Hepatocyte (in vitro differentiated cells): ENCODE results near the gene RRH. TPM values are rescaled to one million over a fixed set of nuclear protein-coding genes. Genes with fewer than 3 reads are reported as not detected.

Source experiments
- DNase-seq: peaks from one replicate; pipeline ENCODE4 v3.0.0-alpha.2; 2016; ENCODE audit warnings: low spot score
- H2AFZ ChIP-seq: fragments of 200-600 bp; sonication (generic); 2 replicates; pipeline ENCODE4 v1.6.0; 2016; ENCODE audit warnings: antibody characterized with exemption, mild to moderate bottlenecking
- H3K27ac ChIP-seq: fragments of 200-600 bp; sonication (generic); 2 replicates; pipeline ENCODE4 v1.5.1; 2016; ENCODE audit warnings: mild to moderate bottlenecking
- H3K27me3 ChIP-seq: fragments of 200-600 bp; sonication (generic); 2 replicates; pipeline ENCODE4 v1.6.1; 2016
- H3K36me3 ChIP-seq: fragments of 200-600 bp; sonication (generic); replicated peaks from 2 replicates; pipeline ENCODE4 v1.5.1; 2016; ENCODE audit warnings: low read depth; ENCODE audit not compliant: insufficient read depth
- H3K4me1 ChIP-seq: fragments of 200-600 bp; sonication (generic); 2 replicates; pipeline ENCODE4 v1.5.1; 2016; ENCODE audit warnings: mild to moderate bottlenecking, moderate library complexity; ENCODE audit not compliant: insufficient read depth
- H3K4me2 ChIP-seq: fragments of 200-600 bp; sonication (generic); 2 replicates; pipeline ENCODE4 v1.6.0; 2016
- H3K4me3 ChIP-seq: fragments of 200-600 bp; sonication (generic); 2 replicates; pipeline ENCODE4 v1.5.1; 2016; ENCODE audit warnings: mild to moderate bottlenecking
- H3K79me2 ChIP-seq: fragments of 200-600 bp; sonication (generic); 2 replicates; pipeline ENCODE4 v1.6.0; 2017; ENCODE audit warnings: mild to moderate bottlenecking
- H3K9me2 ChIP-seq: fragments of 200-600 bp; sonication (generic); replicated peaks from 2 replicates; pipeline ENCODE4 v1.6.0; 2017; ENCODE audit warnings: mild to moderate bottlenecking; ENCODE audit not compliant: insufficient read depth
- H3K9me3 ChIP-seq: fragments of 200-600 bp; sonication (generic); 2 replicates; pipeline ENCODE4 v1.5.1; 2016; ENCODE audit warnings: low read depth, mild to moderate bottlenecking
- H4K20me1 ChIP-seq: fragments of 200-600 bp; sonication (generic); 2 replicates; pipeline ENCODE4 v1.6.0; 2016; ENCODE audit warnings: mild to moderate bottlenecking; ENCODE audit not compliant: insufficient read depth, poor library complexity, severe bottlenecking
- CTCF ChIP-seq: fragments of 200-600 bp; sonication (generic); IDR thresholded peaks from 2 replicates; pipeline ENCODE4 v1.5.1; 2016; ENCODE audit warnings: antibody characterized with exemption, mild to moderate bottlenecking; ENCODE audit not compliant: poor library complexity
- EZH2 ChIP-seq: fragments of 200-600 bp; sonication (generic); IDR thresholded peaks from 2 replicates; pipeline ENCODE4 v1.6.1; 2016; ENCODE audit warnings: antibody characterized with exemption, mild to moderate bottlenecking, borderline replicate concordance
- EZH2phosphoT487 ChIP-seq: fragments of 200-600 bp; sonication (generic); IDR thresholded peaks from one replicate; pipeline ENCODE4 v1.6.1; 2018; ENCODE audit warnings: antibody characterized with exemption, mild to moderate bottlenecking, low read depth, moderate library complexity; ENCODE audit not compliant: unreplicated experiment, severe bottlenecking
- WGBS: methylation state at CpG from one replicate; pipeline ENCODE4 v1.1.6; 2016; ENCODE audit warnings: low lambda C conversion rate; ENCODE audit errors: missing lambda C conversion rate; 5-methylcytosine and 5-hydroxymethylcytosine counted together
- polyA plus RNA-seq: library from polyadenylated mRNA; unstranded; fragments of >200 nt; fragmentation: Nextera tagmentation; extraction: Ambion mirVana; gene quantifications from 2 replicates; pipeline ENCODE4 v1.2.1, GENCODE V29; 2016
- total RNA-seq: library from RNA; depleted of rRNA; stranded (reverse); fragments of >200 nt; gene quantifications from 2 replicates; pipeline ENCODE4 v1.2.3, GENCODE V29; 2014

Gene RRH
- total and polyA plus RNA-seq, 2 experiments from 2014 or later = not detected

GRCh38 chr4:109879636-109880314 is 52.0 kb downstream of the RRH start:
- no peak overlapping the region for H2AFZ ChIP-seq
- no peaks in the 10 kb centered on the region for H3K79me2 ChIP-seq
- H3K27me3 ChIP-seq = no peaks in the 10 kb centered on the region
- H3K4me1 ChIP-seq = no peaks in the 10 kb centered on the region
- H3K9me2 ChIP-seq = no peaks in the 10 kb centered on the region
- H3K4me2 ChIP-seq = no peak overlapping the region
- WGBS = 79% methylated on average over 7 of the region's 7 CpGs
- no peaks in the 10 kb centered on the region for H3K9me3 ChIP-seq
- H4K20me1 ChIP-seq = no peaks in the 10 kb centered on the region
- no peak for TF ChIP-seq EZH2phosphoT487
- TF ChIP-seq EZH2 = no peak
- no peak overlapping the region for H3K27ac ChIP-seq
- DNase-seq = no peak
- H3K36me3 ChIP-seq = no peaks in the 10 kb centered on the region
- no peak overlapping the region for H3K4me3 ChIP-seq

GRCh38 chr4:109886303-109886702 is 58.5 kb downstream of the RRH start:
- DNase-seq = no peak
- no peak overlapping the region for H2AFZ ChIP-seq
- TF ChIP-seq EZH2 (no peak), EZH2phosphoT487 (no peak)
- no peaks in the 10 kb centered on the region for H3K79me2 ChIP-seq
- no peak overlapping the region for H3K27ac ChIP-seq
- no peaks in the 10 kb centered on the region for H3K9me2 ChIP-seq
- no peak overlapping the region for H3K4me2 ChIP-seq
- H3K4me3 ChIP-seq = no peak overlapping the region
- H3K4me1 ChIP-seq = no peaks in the 10 kb centered on the region
- H3K27me3 ChIP-seq = no peaks in the 10 kb centered on the region
- no peaks in the 10 kb centered on the region for H3K9me3 ChIP-seq
- no peaks in the 10 kb centered on the region for H3K36me3 ChIP-seq
- H4K20me1 ChIP-seq = no peaks in the 10 kb centered on the region

GRCh38 chr4:109887071-109887470 is 59.3 kb downstream of the RRH start:
- H2AFZ ChIP-seq = no peak overlapping the region
- no peaks in the 10 kb centered on the region for H3K9me3 ChIP-seq
- H3K4me2 ChIP-seq = no peak overlapping the region
- no peaks in the 10 kb centered on the region for H4K20me1 ChIP-seq
- no peaks in the 10 kb centered on the region for H3K9me2 ChIP-seq
- H3K36me3 ChIP-seq = no peaks in the 10 kb centered on the region
- H3K27ac ChIP-seq = no peak overlapping the region
- H3K4me3 ChIP-seq = no peak overlapping the region
- TF ChIP-seq EZH2 (no peak), CTCF (no peak), EZH2phosphoT487 (no peak)
- no peaks in the 10 kb centered on the region for H3K79me2 ChIP-seq
- DNase-seq = no peak
- H3K4me1 ChIP-seq = no peaks in the 10 kb centered on the region
- 78% methylated on average over 6 of the region's 6 CpGs for WGBS
- H3K27me3 ChIP-seq = no peaks in the 10 kb centered on the region

- no peaks in the 10 kb centered on the region for H3K36me3 ChIP-seq
- no peak overlapping the region for H3K4me3 ChIP-seq
- H2AFZ ChIP-seq = no peak overlapping the region
- H3K4me1 ChIP-seq = no peaks in the 10 kb centered on the region
- H3K79me2 ChIP-seq = no peaks in the 10 kb centered on the region
- H3K9me2 ChIP-seq = no peaks in the 10 kb centered on the region
- no peak for DNase-seq
- H3K27ac ChIP-seq = no peak overlapping the region
- TF ChIP-seq CTCF (no peak), EZH2phosphoT487 (no peak), EZH2 (no peak)
- H3K4me2 ChIP-seq = no peak overlapping the region
- no peaks in the 10 kb centered on the region for H3K9me3 ChIP-seq
- no peaks in the 10 kb centered on the region for H3K27me3 ChIP-seq
- H4K20me1 ChIP-seq = no peaks in the 10 kb centered on the region
Measured at GRCh38 chr4:109890076-109890475, 62.3 kb downstream of the RRH start.

Other genes starting within 250 kb of the RRH start
- gene CASP6, start 124.5 kb upstream of the RRH start, total RNA-seq = 77.7 and 78.4 TPM in 2 replicates
- 83.4 and 103 TPM in 2 replicates for gene CASP6, start 124.5 kb upstream of the RRH start, polyA plus RNA-seq
- gene PLA2G12A, start 97.9 kb upstream of the RRH start, total RNA-seq = 32.7 and 494 TPM in 2 replicates
- gene PLA2G12A, start 97.9 kb upstream of the RRH start, polyA plus RNA-seq = 91.4 and 94.9 TPM in 2 replicates
- gene CFI, start 26.0 kb upstream of the RRH start, total RNA-seq = 162 and 163 TPM in 2 replicates
- gene CFI, start 26.0 kb upstream of the RRH start, polyA plus RNA-seq = 108 and 112 TPM in 2 replicates
- gene GAR1, start 12.2 kb upstream of the RRH start, total RNA-seq = 7.5 and 10.2 TPM in 2 replicates
- gene GAR1, start 12.2 kb upstream of the RRH start, polyA plus RNA-seq = 30.2 and 39.8 TPM in 2 replicates
- 0.13 and 0.24 TPM in 2 replicates for gene LRIT3, start 20.1 kb downstream of the RRH start, total RNA-seq
- not detected in 2 replicates for gene LRIT3, start 20.1 kb downstream of the RRH start, polyA plus RNA-seq
- 13.0 and 18.0 TPM in 2 replicates for gene EGF, start 84.9 kb downstream of the RRH start, total RNA-seq
- 3.2 and 5.0 TPM in 2 replicates for gene EGF, start 84.9 kb downstream of the RRH start, polyA plus RNA-seq